ENCODE results near the gene FADS1.

DNA sequence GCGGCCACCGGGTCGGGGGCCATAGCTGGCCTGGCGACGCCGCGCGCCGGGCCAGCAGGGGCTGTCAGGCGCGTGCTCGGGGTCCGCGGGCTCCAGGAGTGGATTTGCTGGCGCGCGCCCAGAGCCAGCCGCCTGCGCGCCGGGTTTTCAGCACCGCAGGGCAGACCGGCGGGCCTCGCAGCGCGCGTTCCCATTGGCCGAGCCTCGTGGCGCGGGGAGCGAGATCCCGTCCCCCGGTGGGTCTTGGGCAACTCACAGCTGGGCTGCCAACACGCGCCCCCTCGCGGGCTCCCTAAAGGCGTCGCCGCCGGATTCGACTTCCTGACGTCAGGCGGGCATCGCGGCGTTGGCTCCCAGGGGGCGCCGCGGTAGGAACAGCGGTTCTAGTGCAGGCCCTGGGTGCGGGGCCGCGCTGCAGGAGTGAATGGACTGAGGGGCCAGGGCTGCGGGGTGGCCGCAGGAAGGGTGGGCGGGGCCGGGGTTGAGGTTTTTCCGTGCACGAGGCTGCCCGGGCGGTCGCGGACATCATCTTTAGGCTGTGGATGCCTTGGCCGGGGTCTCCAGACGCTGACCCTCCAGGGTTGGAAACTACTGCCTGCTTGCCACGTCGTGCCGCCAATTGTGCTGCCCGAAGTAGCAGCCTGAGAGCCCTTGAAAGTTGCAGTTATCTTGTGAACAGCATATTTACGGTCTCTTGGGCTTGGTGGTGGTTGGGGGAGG lies at the start of gene FADS1:
- TF ChIP-seq, protein P1, sequence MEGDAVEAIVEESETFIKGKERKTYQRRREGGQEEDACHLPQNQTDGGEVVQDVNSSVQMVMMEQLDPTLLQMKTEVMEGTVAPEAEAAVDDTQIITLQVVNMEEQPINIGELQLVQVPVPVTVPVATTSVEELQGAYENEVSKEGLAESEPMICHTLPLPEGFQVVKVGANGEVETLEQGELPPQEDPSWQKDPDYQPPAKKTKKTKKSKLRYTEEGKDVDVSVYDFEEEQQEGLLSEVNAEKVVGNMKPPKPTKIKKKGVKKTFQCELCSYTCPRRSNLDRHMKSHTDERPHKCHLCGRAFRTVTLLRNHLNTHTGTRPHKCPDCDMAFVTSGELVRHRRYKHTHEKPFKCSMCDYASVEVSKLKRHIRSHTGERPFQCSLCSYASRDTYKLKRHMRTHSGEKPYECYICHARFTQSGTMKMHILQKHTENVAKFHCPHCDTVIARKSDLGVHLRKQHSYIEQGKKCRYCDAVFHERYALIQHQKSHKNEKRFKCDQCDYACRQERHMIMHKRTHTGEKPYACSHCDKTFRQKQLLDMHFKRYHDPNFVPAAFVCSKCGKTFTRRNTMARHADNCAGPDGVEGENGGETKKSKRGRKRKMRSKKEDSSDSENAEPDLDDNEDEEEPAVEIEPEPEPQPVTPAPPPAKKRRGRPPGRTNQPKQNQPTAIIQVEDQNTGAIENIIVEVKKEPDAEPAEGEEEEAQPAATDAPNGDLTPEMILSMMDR (IDR thresholded peaks at IDR 0.05) = peak; percentile 31 to 61 (median 50)
- peak; percentile 68 to 71 for TF ChIP-seq POLR2A (IDR thresholded peaks at IDR 0.05)
